AG09319 (cell line): ENCODE results near the gene CAPZA2.

ENCODE experiments used
- DNase-seq: peaks from one replicate; pipeline ENCODE4 v3.0.0-alpha.2; 2010; ENCODE audit warnings: low read depth; ENCODE audit errors: extremely low read depth
- TF ChIP-seq, protein P1 (sequence below): IDR thresholded peaks from 2 replicates; pipeline ENCODE4 v1.5.1; 2011; ENCODE audit warnings: low read depth, mild to moderate bottlenecking, inconsistent platforms, low read length, moderate library complexity

CAPZA2 gene

GRCh38 chr7:116897661-116898060, 35.3 kb downstream of the CAPZA2 start:
- DNase-seq: no peak
- TF ChIP-seq, protein P1, sequence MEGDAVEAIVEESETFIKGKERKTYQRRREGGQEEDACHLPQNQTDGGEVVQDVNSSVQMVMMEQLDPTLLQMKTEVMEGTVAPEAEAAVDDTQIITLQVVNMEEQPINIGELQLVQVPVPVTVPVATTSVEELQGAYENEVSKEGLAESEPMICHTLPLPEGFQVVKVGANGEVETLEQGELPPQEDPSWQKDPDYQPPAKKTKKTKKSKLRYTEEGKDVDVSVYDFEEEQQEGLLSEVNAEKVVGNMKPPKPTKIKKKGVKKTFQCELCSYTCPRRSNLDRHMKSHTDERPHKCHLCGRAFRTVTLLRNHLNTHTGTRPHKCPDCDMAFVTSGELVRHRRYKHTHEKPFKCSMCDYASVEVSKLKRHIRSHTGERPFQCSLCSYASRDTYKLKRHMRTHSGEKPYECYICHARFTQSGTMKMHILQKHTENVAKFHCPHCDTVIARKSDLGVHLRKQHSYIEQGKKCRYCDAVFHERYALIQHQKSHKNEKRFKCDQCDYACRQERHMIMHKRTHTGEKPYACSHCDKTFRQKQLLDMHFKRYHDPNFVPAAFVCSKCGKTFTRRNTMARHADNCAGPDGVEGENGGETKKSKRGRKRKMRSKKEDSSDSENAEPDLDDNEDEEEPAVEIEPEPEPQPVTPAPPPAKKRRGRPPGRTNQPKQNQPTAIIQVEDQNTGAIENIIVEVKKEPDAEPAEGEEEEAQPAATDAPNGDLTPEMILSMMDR: no peak

DNA sequence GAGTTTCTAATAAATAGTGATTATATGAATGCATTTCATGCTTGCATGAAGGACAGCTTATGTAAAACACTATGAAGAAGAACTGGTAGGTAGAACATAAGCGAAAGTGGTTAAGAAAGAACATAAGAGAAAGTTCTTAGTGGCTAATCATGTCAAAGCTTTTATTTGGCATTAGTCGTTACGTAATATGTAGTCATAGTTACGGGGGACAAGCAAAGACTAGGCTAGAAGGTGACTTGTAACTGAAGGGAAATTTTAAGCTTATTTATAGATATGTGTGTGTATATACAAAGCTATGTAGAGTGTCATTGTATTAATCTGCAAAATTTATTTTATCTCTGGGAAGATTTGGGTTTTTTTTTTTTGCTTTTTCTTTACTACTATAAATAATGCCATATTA, 36.9 kb downstream of the CAPZA2 start:
- DNase-seq: no peak
- TF ChIP-seq, protein P1: no peak

GRCh38 chr7:116901143-116901542, 38.8 kb downstream of the CAPZA2 start:
- DNase-seq: no peak
- TF ChIP-seq, protein P1: no peak

GRCh38 chr7:116902867-116903266, 40.5 kb downstream of the CAPZA2 start:
- DNase-seq: no peak
- TF ChIP-seq, protein P1: no peak

DNA sequence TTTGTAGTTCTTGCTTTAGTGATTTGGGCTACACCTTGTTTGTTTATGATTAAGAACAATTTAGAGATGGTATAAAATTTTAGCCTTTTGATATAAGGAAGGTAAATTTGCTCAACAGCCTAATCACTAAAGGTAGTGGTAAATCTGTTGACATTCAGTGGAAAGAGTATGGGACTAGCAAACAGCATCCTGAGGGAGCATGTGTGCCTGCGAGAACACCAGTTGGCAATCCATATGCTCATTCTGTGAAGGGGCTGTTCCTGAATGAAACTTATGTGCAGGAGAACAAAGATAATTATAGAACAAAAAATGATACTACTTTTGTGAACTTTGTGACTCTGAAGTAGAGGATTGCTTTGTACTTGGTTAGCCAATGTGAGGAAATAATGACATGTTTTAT, 44.0 kb downstream of the CAPZA2 start:
- TF ChIP-seq, protein P1: no peak
- no peak for DNase-seq

DNA sequence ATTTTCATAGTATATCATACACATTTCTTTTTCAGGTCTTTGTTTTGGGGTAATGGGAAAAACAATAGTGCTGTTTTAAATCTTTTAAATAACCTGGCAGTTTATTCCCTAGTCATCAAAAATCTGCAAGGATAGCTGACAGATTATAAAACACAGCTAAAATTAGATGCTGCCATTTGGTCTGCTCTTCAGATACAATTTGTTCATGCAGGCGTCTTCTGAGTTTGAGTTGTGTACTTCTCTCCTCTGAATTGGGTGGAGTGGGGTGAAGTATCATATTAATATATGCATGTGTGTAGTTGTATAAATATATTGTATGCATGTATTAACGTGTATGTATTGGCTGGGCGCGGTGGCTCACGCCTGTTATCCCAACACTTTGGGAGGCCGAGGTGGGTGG, 48.0 kb downstream of the CAPZA2 start:
- TF ChIP-seq, protein P1: no peak
- DNase-seq: no peak

DNA sequence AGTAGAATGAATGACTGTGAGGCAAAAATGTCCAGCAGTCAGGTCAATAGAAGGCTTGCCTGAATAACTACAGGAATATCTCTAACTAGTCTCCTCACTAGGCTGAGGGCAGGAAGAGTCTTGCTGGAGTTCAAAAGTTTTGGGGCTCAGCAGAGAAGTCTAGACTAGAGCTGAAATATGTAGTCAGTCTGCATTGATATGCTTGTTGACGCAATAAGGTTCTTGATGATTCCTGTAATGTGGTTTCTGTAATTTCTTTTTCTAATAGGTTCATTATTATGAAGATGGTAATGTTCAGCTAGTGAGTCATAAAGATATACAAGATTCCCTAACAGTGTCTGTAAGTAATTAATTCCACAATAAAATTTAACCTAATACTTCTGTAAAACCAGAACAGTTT, 49.4 kb downstream of the CAPZA2 start:
- peak; percentile 11 for DNase-seq
- TF ChIP-seq, protein P1: no peak
